ENCODE measurements around the gene PRF1. TPM values are rescaled to one million over a fixed set of nuclear protein-coding genes. Genes with fewer than 3 reads are reported as not detected.

Gene PRF1
- total RNA-seq, 3 donors from 2014 or later (not counting 1 experiment from before 2014, with no cell fraction given) = 1,641 to 2,133 (median 1,982) TPM

DNA sequence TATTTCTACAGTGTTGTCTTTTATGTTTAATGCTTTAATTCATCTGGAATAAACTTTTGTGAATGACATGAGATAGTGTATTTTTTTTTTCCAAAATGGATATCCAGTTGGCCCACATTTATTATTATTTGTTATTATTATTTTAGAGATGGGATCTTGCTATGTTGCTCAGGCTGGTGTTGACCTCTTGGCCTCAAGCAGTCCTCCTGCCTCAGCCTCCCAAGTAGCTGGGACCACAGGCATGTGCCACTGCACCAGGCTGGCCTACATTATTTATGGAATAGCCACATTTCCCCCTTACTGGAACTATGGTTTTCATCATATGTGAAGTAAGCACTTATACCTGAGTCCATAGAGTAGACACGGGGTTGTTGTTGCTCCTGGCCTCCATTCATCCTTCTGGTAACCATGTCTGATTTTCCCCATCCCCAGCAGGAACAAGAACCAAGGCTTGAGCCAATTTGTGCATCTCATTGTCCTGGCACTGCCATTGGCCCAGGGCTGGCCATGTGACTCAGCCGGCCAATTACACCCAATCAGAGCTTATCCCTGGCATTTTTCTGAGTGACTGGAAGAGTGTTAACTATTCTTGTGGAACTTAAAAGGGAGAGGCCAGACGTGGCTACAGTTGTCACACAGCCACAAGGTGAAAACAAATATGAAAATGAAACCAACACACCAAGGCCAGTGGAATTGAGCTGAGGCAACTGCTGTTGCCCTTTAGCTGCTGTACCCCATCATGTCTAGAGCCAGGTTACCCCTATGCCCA, 23.1 kb downstream of the PRF1 start:
- 50% methylated on average over 3 of the region's 3 CpGs for WGBS (ENCODE audit: insufficient coverage)
- peak overlapping the region; percentile 89 to 92 for H3K27ac Mint-ChIP-seq
- H3K27ac ChIP-seq (ENCODE audit: low read length) = peak overlapping the region; percentile 44

GRCh38 chr10:70578371-70578947, 24.1 kb downstream of the PRF1 start:
- peaks cover 60 to 61% of the 10 kb centered on the region in 2 donors for H3K4me1 Mint-ChIP-seq
- peak overlapping the region; percentile 91 for H3K4me3 Mint-ChIP-seq
- DNase-seq (peak; percentile 35 to 79), ATAC-seq (peak; percentile 48 to 61 (median 50))
- Histone ChIP-seq H3K27me3 (ENCODE audit: control insufficient read depth, insufficient read depth, low read length) (no peaks in the 10 kb centered on the region), H3K4me3 (ENCODE audit: low read length) (no peak overlapping the region), H3K27ac (ENCODE audit: low read length) (peak overlapping the region; percentile 16), H3K9me3 (ENCODE audit: control insufficient read depth, insufficient read depth, low read length) (no peaks in the 10 kb centered on the region), H3K36me3 (ENCODE audit: control insufficient read depth, insufficient read depth, low read length) (no peaks in the 10 kb centered on the region), H3K4me1 (ENCODE audit: control insufficient read depth, insufficient read depth, low read length) (peaks cover 61% of the 10 kb centered on the region)
- H3K27ac Mint-ChIP-seq = peak overlapping the region; percentile 89 to 92
- H3K9me3 Mint-ChIP-seq = no peaks in the 10 kb centered on the region
- no peaks in the 10 kb centered on the region for H3K36me3 Mint-ChIP-seq
- H3K27me3 Mint-ChIP-seq (ENCODE audit: low read depth in 2 of 2) = no peaks in the 10 kb centered on the region
- intact Hi-C loops (cut with micrococcal nuclease) = loop anchor here (2.0 kb wide), 1 partner anchor 24 kb away; the partner anchor contains the start of gene PRF1
- TF ChIP-seq, protein P1, sequence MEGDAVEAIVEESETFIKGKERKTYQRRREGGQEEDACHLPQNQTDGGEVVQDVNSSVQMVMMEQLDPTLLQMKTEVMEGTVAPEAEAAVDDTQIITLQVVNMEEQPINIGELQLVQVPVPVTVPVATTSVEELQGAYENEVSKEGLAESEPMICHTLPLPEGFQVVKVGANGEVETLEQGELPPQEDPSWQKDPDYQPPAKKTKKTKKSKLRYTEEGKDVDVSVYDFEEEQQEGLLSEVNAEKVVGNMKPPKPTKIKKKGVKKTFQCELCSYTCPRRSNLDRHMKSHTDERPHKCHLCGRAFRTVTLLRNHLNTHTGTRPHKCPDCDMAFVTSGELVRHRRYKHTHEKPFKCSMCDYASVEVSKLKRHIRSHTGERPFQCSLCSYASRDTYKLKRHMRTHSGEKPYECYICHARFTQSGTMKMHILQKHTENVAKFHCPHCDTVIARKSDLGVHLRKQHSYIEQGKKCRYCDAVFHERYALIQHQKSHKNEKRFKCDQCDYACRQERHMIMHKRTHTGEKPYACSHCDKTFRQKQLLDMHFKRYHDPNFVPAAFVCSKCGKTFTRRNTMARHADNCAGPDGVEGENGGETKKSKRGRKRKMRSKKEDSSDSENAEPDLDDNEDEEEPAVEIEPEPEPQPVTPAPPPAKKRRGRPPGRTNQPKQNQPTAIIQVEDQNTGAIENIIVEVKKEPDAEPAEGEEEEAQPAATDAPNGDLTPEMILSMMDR (IDR thresholded peaks at IDR 0.05) = no peak
- 6% methylated on average over 5 of the region's 7 CpGs for WGBS (ENCODE audit: insufficient coverage)

More for the DNA sequence above, 23.1 kb downstream of the PRF1 start:
- H3K4me3 Mint-ChIP-seq = peak overlapping the region; percentile 91
- Histone ChIP-seq H3K27me3 (ENCODE audit: control insufficient read depth, insufficient read depth, low read length) (no peaks in the 10 kb centered on the region), H3K9me3 (ENCODE audit: control insufficient read depth, insufficient read depth, low read length) (no peaks in the 10 kb centered on the region), H3K36me3 (ENCODE audit: control insufficient read depth, insufficient read depth, low read length) (no peaks in the 10 kb centered on the region), H3K4me3 (ENCODE audit: low read length) (no peak overlapping the region), H3K4me1 (ENCODE audit: control insufficient read depth, insufficient read depth, low read length) (peaks cover 54% of the 10 kb centered on the region)
- TF ChIP-seq, protein P1 (IDR thresholded peaks at IDR 0.05) = no peak
- peaks cover 53 to 56% of the 10 kb centered on the region in 2 donors for H3K4me1 Mint-ChIP-seq
- ATAC-seq = peak; percentile 46 to 70 (median 58)
- peak in 1 of 2 donors; percentile 60 for DNase-seq
- intact Hi-C loops (cut with micrococcal nuclease) = loop anchor here (2.0 kb wide), 1 partner anchor 23 kb away; the partner anchor contains the start of gene PRF1
- no peaks in the 10 kb centered on the region for H3K36me3 Mint-ChIP-seq
- no peaks in the 10 kb centered on the region for H3K9me3 Mint-ChIP-seq
- H3K27me3 Mint-ChIP-seq (ENCODE audit: low read depth in 2 of 2) = no peaks in the 10 kb centered on the region

- H3K27ac ChIP-seq (ENCODE audit: low read length) = peak overlapping the region; percentile 66
- H3K4me3 Mint-ChIP-seq = peak overlapping the region; percentile 91
- H3K27me3 Mint-ChIP-seq (ENCODE audit: low read depth in 2 of 2) = no peaks in the 10 kb centered on the region
- H3K9me3 Mint-ChIP-seq = no peaks in the 10 kb centered on the region
- intact Hi-C loops (cut with micrococcal nuclease) = loop anchor here (1.0 kb wide), 2 partner anchors 18 to 39 kb away; no protein-coding TSS in a partner anchor
- TF ChIP-seq, protein P1 (IDR thresholded peaks at IDR 0.05) = peak; percentile 26
- no peaks in the 10 kb centered on the region for H3K9me3 ChIP-seq (ENCODE audit: control insufficient read depth, insufficient read depth, low read length)
- no peaks in the 10 kb centered on the region for H3K36me3 Mint-ChIP-seq
- no peaks in the 10 kb centered on the region for H3K27me3 ChIP-seq (ENCODE audit: control insufficient read depth, insufficient read depth, low read length)
- no peak for DNase-seq
- 54% methylated on average over 2 of the region's 2 CpGs for WGBS (ENCODE audit: insufficient coverage)
- H3K36me3 ChIP-seq (ENCODE audit: control insufficient read depth, insufficient read depth, low read length) = no peaks in the 10 kb centered on the region
- ATAC-seq = no peak
- peaks cover 76% of the 10 kb centered on the region for H3K4me1 ChIP-seq (ENCODE audit: control insufficient read depth, insufficient read depth, low read length)
- peak overlapping the region; percentile 89 to 92 for H3K27ac Mint-ChIP-seq
- peaks cover 75 to 76% of the 10 kb centered on the region in 2 donors for H3K4me1 Mint-ChIP-seq
- H3K4me3 ChIP-seq (ENCODE audit: low read length) = no peak overlapping the region
These were observed 25.6 kb downstream of the PRF1 start for GRCh38 chr10:70576803-70577517.

Measured in natural killer cell (primary cell).